KMS-11 (cell line): ENCODE data around the gene OR52K2.
A peak's percentile ranks its signal among the peaks of the same experiment; 100 is the strongest.

Source experiments
- H2AFZ ChIP-seq: fragments of 200-600 bp; sonication (generic); 2 replicates; pipeline ENCODE4 v1.6.1; 2016; ENCODE audit warnings: antibody characterized with exemption, mixed run types, low read depth
- H3K27ac ChIP-seq: fragments of 200-600 bp; sonication (generic); 2 replicates; pipeline ENCODE4 v1.6.1; 2016; ENCODE audit warnings: mild to moderate bottlenecking, mixed run types
- H3K27me3 ChIP-seq: fragments of 200-600 bp; sonication (generic); 2 replicates; pipeline ENCODE4 v1.6.1; 2017; ENCODE audit warnings: mild to moderate bottlenecking, low read depth, mixed run types, moderate library complexity; ENCODE audit not compliant: insufficient read depth
- H3K36me3 ChIP-seq: fragments of 200-600 bp; sonication (generic); 2 replicates; pipeline ENCODE4 v1.6.1; 2017; ENCODE audit warnings: mild to moderate bottlenecking, mixed run types; ENCODE audit not compliant: insufficient read depth
- H3K4me1 ChIP-seq: fragments of 200-600 bp; sonication (generic); 2 replicates; pipeline ENCODE4 v1.6.1; 2016; ENCODE audit warnings: mild to moderate bottlenecking, low read depth, mixed run types; ENCODE audit not compliant: poor library complexity, severe bottlenecking
- H3K4me2 ChIP-seq: fragments of 200-600 bp; sonication (generic); 2 replicates; pipeline ENCODE4 v1.7.0; 2016; ENCODE audit warnings: mild to moderate bottlenecking, mixed run types
- H3K4me3 ChIP-seq: fragments of 200-600 bp; sonication (generic); IDR thresholded peaks from 2 replicates; pipeline ENCODE4 v1.6.1; 2017; ENCODE audit warnings: low read depth, low read length, mixed read lengths; ENCODE audit not compliant: insufficient read depth
- H3K79me2 ChIP-seq: fragments of 200-600 bp; sonication (generic); 2 replicates; pipeline ENCODE4 v1.6.1; 2016; ENCODE audit warnings: low read depth, mixed run types; ENCODE audit not compliant: insufficient read depth
- H3K9ac ChIP-seq: fragments of 200-600 bp; sonication (generic); 2 replicates; pipeline ENCODE4 v1.6.1; 2016; ENCODE audit warnings: mild to moderate bottlenecking, mixed run types
- H4K20me1 ChIP-seq: fragments of 200-600 bp; sonication (generic); 2 replicates; pipeline ENCODE4 v1.6.1; 2016; ENCODE audit warnings: mild to moderate bottlenecking, mixed run types; ENCODE audit not compliant: insufficient read depth
- CTCF ChIP-seq: fragments of 200-600 bp; sonication (generic); conservative IDR thresholded peaks from 2 replicates; pipeline ENCODE4 v1.6.1; 2017; ENCODE audit warnings: low read depth, mild to moderate bottlenecking, antibody characterized with exemption, low read length, moderate library complexity, mixed read lengths

OR52K2 gene

DNA sequence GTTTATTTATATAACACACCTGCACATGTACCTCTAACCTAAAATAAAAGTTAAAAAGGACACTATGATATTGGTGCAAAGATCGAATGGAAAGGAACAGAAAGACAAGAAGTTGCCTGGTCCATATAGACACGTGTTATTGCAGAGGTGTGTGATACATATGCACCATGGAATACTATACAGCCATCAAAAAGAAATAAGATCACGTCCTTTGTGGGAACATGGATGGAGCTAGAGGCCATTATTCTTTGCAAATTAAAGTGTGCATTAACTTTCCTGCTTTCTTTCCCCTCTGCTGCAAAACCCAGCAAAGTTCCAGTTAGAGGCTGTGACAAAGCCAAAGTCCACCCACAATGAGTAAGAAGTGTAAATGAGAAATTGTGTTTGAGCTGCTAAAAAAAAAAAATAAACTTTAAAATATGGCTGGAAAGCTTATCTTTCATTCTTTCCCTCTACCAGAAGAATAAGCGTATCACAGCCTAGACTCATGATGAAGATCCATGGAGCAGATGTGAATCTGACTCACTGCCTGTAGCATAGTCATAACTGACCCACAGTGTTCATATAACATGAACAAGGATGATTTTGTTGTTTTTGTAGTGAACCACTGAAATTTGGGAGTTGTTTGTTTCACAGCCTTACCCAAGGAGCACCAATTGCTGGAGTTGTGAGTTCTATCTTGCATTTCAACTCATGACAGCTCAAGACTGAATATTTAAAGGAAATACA, 42.9 kb downstream of the OR52K2 start:
- no peak overlapping the region for H3K27ac ChIP-seq
- no peaks in the 10 kb centered on the region for H4K20me1 ChIP-seq
- H3K36me3 ChIP-seq, result no peaks in the 10 kb centered on the region
- no peak for TF ChIP-seq CTCF
- no peak overlapping the region for H3K9ac ChIP-seq
- H3K27me3 ChIP-seq, result no peaks in the 10 kb centered on the region
- no peaks in the 10 kb centered on the region for H3K79me2 ChIP-seq
- no peak overlapping the region for H2AFZ ChIP-seq
- H3K4me1 ChIP-seq, result no peaks in the 10 kb centered on the region
- H3K4me2 ChIP-seq, result no peak overlapping the region; the same call in 1 of the 2 replicates
- no peak overlapping the region for H3K4me3 ChIP-seq

GRCh38 chr11:4493480-4493818, 44.4 kb downstream of the OR52K2 start:
- Histone ChIP-seq H3K79me2 (no peaks in the 10 kb centered on the region), H3K27me3 (no peaks in the 10 kb centered on the region), H3K4me1 (no peaks in the 10 kb centered on the region), H3K36me3 (no peaks in the 10 kb centered on the region), H3K4me2 (peak overlapping the region; percentile 3; the same call in 1 of the 2 replicates), H3K9ac (no peak overlapping the region), H3K27ac (no peak overlapping the region), H2AFZ (no peak overlapping the region), H3K4me3 (no peak overlapping the region), H4K20me1 (no peaks in the 10 kb centered on the region)
- TF ChIP-seq CTCF, result peak; percentile 65

DNA sequence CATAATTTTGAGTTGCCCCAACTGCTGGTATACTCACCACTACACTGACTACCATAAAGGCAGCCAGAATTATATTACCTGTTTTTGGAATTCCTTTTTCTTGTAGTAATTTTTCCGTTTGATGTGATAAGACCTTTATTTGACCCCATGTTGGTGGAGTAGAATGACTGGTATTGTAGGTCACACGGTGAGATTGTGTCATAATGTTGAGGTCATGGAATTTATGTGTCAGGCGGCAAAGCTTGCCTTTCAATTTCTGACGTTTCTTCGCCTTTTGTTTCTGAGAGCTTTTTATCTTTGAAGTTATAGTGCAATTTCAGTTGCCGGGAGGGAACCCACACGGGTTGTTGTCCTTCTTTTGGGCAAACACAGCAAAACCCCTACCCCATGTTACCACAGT, 46.4 kb downstream of the OR52K2 start:
- no peak overlapping the region for H3K4me2 ChIP-seq
- H3K27ac ChIP-seq, result no peak overlapping the region
- H3K4me3 ChIP-seq, result no peak overlapping the region
- no peak overlapping the region for H2AFZ ChIP-seq
- no peaks in the 10 kb centered on the region for H3K36me3 ChIP-seq
- H3K9ac ChIP-seq, result no peak overlapping the region
- no peaks in the 10 kb centered on the region for H3K4me1 ChIP-seq
- no peaks in the 10 kb centered on the region for H4K20me1 ChIP-seq
- no peaks in the 10 kb centered on the region for H3K27me3 ChIP-seq
- no peak for TF ChIP-seq CTCF
- no peaks in the 10 kb centered on the region for H3K79me2 ChIP-seq

DNA sequence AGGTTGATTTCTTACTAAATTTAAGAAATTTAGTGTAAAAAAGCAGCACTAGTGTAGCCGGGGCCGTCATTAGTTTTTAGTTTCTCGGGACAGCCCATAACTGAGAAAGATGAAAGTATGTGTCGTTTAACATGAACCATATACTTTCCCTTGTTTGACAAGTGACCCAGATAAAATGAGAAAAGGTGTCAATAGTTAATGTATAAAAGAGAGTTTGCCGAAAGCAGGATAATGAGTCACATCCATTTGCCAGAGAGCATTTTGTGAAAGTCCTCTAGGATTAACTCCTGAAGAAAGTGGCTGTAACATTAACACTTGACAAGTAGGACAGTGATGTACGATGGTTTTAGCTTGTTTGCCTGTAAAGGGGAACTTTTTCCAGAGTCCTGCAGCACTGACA, 46.9 kb downstream of the OR52K2 start:
- Histone ChIP-seq H3K4me2 (no peak overlapping the region), H3K4me3 (no peak overlapping the region), H3K27me3 (no peaks in the 10 kb centered on the region), H3K4me1 (no peaks in the 10 kb centered on the region), H3K36me3 (no peaks in the 10 kb centered on the region), H2AFZ (no peak overlapping the region), H3K79me2 (no peaks in the 10 kb centered on the region), H4K20me1 (no peaks in the 10 kb centered on the region), H3K9ac (no peak overlapping the region), H3K27ac (no peak overlapping the region)
- TF ChIP-seq CTCF, result no peak
